Activated CD4-positive, CD25-positive, alpha-beta regulatory T cell treated with anti-CD3 and anti-CD28 coated beads, Interleukin-2, amount 50 U/mL, for 24 hours (primary cell): ENCODE measurements around the gene ENPP6.
"Not testable (repeated sequence)": the region's sequence is repeated elsewhere in the genome, so short reads cannot be mapped to it uniquely, and the experiment has no call there.

Source experiments
- ATAC-seq, 2 donors: fragments of 150-1000 bp; cut with Tn5 transposase; one replicate each; pipeline ENCODE4 v1.10.0; 2021; ENCODE audit warnings: mild to moderate bottlenecking in 1 of 2, moderate library complexity in 1 of 2

The ENPP6 gene

DNA sequence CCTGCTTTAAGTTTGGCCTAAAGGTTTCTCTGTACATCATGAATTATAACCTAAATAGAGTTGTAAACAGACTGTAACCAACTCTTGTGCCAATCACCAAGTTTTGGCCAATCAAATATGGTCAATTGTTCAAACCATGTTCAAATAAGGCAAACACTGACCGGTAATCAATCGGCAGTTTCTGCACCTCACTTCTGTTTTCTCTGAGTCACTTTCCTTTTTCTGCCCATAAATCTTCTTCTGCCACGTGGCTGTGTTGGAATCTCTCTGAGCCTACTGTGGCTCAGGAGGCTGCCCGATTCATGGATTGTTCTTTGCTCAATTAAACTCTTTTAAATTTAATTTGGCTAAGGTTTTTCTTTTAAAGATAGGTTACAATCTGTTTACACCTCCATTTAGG, 16.5 kb upstream of the ENPP6 start:
- no peak for ATAC-seq

DNA sequence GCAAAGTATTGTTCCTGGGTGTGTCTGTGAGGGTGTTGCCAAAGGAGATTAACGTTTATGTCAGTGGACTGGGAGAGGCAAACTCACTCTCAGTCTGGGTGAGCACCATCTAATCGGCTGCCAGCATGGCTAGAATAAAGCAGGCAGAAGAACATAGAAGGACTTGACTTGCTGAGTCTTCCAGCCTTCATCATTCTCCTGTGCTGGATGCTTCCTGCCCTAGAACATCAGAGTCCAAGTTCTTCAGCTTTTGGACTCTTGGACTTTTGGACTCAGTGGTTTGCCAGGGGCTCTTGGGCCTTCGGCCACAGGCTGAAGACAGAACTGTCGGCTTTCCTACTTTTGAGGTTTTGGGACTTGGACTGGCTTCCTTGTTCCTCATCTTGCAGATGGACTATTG, 15.3 kb upstream of the ENPP6 start:
- no peak for ATAC-seq

DNA sequence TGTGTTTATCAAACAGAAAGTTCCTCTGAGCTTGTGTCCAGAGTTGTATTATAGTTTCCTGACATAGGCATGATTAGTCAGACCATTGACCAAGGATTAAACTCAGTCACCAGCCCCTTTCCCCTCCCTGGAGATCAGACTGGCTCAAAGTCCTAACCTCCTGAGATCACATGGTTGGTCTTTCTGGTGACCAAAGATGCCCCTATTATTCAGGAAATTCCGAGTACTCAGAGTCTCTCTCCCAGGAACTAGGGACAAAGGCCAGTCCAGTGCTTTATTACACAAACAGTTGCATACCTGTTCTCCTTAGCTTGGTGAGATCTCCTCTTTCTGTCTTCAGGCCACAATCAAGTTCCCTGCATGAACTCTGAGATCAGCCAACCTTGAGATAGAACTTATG, 14.5 kb upstream of the ENPP6 start:
- no peak for ATAC-seq

DNA sequence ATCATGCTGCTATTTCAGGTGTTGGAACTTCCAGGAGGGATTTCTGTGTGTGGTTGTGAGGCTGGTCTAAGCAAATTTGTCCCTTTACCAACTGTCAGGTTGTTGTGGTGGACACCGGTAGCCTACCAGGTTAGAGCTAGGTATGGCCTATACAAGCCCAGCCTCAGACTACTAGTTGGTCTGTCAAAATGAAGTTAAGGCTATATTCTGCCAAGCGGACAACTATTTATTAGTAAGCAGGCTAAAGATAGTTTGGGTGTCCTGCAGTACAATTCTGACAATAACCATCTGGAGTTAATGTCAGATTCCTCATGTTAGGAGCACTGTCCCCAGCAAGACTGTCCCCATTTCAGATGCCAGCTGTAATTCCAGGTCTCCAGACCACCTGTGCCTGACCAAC, 13.9 kb upstream of the ENPP6 start:
- ATAC-seq = no peak

DNA sequence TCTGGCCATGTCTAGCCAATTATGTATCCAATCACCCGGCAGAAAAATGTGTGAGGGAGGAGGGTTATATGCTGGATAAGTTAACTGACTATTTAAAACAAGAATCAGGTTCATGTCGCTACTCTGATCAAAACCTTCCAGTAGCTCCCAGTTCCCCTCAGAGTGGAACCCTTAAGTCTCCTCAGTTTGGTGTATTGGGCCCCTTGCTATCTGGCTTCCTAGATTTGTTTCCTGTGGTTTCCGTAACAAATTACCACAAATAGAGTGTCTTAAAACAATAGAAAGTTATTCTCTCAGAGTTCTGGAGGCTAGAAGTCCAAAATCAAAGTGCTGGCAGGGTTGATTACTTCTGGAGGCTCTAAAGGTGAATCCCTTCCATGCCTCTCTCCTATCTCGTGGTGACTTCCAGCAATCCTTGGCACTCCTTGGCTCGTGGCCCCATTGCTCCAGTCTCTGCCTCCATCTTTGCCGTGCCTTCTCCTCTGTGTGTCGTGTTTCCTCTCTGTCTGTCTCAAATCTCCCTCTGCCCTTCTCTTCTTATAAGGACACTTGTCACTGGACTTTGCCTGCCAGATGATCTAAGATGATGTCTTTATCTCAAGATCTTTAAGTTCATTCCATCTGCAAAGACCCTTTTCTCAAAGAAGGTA, 10.5 kb upstream of the ENPP6 start:
- no peak for ATAC-seq

DNA sequence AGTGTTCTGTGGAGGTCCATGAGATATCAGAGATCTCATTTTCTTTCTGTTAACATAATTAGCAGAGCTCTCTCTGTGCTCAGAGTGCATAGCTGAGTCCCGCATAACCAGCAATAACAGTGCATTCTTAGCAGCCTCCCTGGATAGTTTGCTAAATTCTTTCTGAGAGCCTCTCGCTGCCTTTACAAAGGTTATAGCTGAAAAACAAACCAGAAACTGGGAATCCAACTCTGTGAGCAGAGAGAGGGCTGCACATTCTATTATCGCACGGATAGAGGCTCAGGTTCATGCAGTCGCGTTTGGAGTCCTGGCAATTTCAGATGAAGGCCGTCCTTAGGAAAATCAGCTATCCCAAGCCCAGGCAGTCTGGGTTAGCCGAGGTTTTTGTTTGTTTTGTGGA, 1.2 kb downstream of the ENPP6 start:
- ATAC-seq = no peak

DNA sequence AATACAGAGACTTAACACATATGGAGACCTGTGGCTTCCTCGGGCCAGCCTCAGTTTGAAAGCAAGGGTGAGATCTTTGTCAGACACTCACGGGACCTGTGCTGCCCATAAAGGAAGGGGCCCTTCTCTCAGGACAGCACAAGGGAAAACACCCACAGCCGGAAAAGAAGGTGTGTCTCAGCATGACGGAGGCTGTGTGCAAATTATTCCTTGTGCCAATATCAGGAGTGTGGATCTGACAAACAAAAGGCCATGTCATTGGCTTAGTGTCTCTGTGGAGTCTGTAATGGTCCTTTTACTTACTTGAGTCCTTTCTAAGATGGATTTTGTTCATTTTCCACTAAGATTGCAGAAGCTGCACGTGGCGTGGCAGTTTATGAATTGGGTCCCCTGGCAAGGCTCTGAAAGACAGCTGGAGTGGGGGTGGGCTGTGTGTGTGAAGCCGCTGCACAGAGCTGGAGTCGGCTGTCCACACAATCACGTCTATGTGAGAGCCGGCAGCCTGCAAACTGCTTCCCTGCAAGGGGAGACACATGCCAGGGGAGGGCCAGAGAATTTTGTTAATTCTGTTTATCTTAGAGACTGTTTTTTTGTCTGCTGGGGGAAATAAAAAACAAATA, 1.9 kb downstream of the ENPP6 start:
- no peak for ATAC-seq

DNA sequence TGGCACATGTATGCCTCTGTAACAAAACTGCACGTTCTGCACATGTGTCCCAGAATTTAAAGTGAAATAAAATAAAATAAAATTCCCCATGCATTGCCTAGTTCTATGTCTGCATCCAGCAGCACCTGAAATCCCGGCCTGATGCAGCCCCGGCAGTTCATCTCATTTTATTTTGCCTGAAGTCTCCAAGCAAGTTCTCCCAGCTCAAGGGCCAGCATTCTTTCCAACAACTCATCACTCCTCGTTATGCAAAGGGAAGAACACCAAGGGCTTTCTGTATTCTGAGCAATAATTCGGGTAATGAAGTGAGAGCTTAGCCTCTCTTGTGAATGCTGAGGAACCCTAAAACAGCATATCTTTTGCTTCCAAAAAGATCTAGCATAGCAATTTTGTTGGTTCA, 2.7 kb downstream of the ENPP6 start:
- no peak for ATAC-seq

DNA sequence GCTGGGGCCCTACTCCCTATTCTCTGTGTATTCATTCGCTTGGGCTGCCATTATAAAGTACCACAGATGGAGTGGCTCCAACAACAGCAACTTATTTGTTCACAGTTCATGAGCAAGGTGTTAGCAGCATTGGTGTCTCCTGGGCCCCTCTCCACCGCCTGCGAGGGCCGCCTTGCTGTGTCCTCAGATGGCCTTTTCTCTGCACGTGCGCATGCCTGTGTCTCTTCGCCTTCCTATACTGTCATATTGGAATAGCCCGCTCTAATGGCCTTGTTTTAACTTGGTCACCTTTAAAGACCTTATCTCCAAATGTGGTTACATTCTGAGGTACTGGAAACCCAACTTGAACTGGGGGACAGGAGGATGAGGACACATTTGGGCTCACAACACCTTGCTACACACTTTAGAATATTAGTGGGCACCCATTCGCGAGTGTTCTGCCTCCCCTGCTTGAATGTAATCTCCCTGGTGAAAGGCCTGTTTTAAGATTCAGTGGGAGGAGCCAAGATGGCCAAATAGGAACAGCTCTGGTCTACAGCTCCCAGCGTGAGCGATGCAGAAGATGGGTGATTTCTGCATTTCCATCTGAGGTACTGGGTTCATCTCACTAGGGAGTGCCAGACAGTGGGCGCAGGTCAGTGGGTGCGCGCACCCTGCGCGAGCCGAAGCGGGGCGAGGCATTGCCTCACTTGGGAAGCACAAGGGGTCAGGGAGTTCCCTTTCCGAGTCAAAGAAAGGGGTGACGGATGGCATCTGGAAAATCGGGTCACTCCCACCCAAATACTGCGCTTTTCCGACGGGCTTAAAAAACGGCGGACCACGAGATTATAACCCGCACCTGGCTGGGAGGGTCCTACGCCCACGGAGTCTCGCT, 9.7 kb downstream of the ENPP6 start:
- not testable (repeated sequence) for ATAC-seq

DNA sequence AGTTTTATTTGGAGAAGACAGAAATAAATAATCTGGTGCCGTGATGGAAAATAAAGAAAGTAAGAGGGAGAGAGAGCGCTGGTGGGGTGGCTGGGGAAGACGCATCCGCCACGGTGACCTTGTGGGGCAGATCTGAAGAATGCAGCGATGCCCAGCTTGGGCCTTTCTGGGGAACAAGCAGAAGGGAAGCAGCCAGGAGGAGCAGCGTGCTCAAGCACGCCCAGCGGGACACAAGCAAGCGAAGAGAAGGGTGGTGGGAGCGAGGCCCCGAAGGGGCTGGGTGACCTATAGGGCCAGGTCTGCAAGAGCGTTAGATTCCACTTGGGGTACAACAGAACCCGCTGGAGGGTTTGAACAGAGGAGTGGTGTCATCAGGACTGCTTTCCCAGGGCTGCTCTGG, 12.4 kb downstream of the ENPP6 start:
- no peak for ATAC-seq

DNA sequence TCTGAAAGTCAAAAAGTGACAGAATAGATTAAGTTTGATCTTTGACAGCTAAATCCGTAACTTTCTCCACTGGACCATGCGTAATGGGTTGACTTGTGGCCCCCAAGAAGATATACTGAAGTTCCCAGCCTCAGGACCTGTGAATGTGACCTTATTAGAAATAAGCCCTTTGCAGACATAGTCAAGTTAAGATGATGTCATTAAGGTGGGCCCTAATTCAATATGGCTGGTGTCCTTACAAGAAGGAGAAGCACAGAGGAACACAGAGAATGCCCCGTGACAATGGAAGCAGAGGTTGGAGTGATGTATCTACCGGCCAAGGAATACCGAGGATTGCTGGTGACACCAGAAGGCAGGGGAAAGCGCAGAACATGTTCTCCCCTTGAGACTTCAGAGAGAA, 14.4 kb downstream of the ENPP6 start:
- ATAC-seq = no peak

DNA sequence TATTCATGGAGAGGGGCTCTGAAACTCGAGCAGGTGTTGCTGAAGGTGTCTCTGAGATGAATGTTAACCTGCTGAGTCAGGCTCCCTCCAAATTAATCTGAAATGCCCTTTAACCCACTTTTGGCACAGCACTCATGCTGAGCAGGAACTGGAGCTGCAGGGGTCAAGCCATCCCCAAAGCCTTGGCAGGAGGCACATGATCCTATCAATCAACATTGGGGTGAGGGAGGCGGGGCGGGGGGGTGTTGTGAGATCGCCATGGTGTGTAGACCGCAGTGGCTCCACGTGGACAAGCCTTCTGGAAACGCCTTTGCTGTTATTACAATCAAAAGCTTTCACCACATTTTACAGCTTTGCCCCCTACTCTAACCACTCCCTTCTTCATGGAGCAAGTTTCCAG, 16.5 kb downstream of the ENPP6 start:
- ATAC-seq = no peak

DNA sequence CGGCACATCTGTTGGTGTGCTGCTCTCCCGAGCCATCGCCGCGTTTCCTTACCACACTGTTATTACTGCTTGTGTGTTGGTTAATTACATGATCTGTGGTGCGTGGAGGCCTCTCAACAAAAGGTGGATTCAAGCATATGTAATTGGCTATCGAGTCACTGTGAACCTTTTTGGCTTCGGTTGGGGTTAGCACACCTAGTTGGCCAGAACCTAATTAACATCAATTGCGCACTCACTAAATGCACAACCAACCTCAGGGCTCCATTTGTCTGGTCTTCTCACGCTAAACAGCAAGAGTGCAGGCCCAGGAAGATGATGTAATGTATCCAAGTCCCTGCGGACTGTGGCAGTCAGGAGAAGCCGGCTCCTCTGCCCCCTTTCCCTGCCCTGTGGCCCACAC, 17.4 kb downstream of the ENPP6 start:
- ATAC-seq = no peak

DNA sequence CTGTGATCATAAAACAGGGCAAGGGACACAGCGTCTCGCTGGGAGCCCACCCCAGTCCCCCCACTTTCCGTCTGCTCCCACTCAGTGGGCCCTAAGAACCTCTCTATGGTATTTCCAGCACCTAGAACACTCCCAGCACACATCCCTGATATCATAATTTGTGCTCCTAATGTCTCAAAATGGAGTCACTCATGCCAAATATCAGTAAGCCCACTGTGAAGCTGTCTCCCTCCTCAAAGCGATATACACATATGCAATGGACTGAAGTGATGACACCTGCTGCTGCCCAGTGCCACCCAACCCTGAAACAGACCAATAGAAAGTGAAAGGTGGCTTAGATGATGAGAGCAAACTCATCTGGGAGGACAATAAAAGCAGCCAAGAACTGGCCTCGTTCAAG, 17.9 kb downstream of the ENPP6 start:
- ATAC-seq = no peak

DNA sequence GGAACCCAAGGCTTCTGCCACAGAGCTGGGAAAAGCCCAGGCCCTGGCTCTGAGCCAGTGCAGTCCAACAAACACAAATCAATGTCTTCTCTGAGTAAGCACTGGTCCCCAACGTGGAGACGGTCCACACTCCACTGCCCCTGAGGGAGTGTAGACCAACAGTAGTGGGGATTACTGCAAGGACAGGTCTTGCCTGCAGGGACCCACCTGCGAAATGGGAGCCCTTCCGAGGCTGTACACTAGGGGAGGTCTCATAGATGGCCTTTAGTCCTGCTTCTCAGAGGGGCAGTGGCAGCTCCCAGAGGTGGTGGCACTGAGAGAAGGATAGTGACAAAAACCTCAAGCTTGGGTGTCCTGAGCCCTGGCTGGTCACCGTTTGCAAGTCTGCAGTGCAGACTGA, 19.5 kb downstream of the ENPP6 start:
- ATAC-seq = no peak

DNA sequence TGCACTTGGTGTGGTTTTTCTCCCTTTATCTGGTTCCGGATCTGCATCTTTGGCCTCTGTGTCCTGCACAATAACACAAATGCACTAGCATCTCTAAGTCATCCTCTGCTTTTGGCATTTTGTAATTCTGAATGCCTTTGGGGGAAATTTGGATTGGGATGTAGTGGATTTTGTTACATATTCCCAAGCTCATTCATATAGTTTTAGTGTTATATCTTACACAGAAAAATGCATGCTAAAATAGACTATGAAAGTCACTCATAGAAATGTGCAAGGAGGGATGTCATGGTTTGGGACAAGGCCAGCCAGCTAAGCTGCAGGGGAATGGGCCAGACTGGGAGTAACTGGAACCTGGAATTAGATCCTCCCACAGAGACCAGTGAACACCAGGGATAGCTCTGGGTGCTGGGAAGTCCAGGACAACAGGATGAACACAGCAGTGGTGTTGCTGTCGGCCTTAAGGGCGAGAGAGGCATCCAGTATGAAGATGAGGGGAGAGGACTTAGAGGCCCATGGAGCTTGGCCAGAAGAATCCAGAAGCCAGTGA, 20.1 kb downstream of the ENPP6 start:
- no peak for ATAC-seq

DNA sequence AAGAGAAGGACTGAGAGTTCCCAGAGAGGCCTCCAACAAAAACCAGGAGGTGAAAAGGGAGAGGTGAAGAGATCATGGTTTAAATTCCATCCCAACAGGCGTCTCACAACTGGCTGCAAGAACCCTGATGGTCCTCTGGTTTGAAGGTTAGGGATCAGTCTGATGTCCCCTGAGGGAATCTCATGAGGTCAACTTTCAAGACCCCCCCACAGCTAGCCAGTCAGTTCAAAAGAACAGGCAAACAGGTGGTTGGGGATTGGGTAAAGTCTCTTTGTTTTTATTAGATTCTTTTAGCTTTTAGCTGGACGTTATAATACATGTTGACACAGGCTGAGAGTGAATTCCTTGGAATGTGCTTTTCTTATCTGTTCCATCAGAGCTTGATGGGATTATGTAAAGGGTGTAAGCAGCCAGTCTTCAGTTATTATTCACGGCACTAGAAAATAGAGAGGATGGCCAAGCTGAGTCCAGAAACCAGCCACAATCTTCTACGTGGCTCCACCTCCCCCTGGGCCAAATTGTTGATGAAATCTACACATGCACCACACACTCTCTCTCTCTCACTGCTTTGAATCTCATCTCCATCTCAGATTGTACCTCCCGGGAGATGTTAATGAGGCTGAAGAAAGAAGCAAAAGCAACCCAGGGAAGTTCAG, 20.8 kb downstream of the ENPP6 start:
- no peak for ATAC-seq

DNA sequence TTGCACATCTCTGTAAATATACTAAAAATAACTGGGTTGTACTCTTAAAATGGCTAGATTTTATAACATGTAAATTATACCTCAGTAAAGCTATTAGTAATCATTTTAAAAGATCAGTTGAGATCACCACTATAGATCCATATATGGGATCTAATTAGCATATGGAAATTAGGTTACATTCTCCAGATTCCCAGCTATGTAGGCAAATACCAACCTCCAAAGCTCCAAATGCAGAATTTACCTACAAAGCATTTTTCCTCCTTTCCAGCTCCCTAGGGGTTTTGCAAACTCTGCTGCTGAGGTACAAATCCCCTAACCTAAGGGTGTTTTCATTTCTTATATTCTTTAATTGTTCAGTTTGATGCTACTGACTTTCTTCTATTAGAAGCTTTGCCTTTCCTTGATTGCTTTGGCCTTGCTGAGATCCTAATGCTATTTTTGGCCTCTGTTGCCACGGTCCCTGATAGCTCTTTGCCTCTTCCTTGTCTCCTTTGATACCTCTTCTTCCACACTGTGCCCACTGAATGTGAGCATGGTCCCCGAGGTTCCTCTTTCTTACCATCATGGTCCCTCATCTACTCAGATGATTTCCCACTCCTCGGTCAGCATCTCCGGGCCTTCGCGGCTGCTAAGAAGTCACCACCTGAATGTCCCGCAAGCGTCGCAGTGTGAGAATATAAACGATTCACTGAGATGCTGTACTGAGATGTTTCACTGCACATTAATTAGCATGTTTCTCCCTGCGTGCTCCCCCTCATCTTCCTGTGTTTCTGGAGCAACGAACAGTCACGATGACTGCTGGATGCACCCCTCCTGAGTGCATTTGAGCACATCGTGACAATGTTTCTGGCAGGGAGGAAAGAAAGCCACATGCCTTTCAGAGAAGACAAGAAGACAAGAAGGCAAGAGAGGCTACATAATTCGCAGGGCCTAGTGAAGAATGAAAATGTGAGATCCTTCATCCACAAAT, 23.8 kb downstream of the ENPP6 start:
- ATAC-seq = no peak

DNA sequence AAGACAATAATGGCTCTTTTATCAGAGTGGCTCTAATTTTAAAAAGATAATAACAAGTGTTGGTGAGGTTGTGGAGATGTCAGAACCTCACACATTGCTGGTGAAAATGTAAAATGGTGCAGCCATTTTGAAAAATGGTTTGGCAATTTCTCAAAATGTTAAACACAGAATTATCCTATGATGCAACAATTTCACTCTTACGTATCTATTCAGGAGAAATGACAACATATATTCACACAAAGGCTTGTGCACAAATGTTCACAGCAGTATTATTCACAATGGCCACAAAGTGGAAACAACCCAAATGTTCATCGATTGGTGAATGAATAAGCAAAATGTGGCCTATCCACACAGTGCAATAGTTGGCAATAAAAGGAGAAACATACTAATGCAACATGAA, 24.7 kb downstream of the ENPP6 start:
- no peak for ATAC-seq

DNA sequence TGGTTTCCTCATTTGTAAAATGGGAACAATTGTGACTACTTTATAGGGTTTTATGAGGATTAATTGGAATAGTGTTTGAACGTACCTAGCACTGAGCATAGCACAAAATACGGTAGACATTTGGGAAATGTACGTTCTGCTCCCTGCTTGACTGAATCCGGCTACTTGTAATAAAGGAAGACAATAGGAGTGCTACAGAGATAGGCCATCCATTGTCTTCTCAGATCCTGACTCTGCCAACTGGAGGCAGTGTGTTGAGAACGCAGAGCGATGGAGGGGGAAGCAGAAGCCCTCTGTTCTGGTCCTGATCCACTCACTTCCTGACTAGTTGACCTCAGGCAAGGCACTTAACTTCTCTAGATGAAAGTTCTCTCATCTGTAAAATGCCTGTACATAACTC, 26.4 kb downstream of the ENPP6 start:
- no peak for ATAC-seq

DNA sequence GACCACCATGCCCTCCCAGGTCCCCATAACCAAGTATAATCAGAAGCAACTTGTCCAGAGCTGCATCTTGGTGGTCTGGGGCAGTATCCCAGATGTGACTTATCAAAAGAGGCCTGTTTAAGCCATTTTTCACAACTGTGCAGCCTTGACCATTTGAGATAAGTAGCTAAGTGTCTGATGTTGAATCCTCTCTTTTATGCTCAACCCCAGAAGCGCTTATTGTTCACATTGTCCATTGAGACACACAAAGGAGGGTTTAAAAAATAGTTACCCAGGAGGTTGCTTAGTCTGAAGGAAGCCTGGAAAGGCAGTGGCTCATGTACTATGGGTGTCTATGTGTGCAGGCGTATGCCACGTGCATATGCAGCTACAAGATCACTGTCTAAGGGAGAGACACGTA, 27.0 kb downstream of the ENPP6 start:
- ATAC-seq = no peak

DNA sequence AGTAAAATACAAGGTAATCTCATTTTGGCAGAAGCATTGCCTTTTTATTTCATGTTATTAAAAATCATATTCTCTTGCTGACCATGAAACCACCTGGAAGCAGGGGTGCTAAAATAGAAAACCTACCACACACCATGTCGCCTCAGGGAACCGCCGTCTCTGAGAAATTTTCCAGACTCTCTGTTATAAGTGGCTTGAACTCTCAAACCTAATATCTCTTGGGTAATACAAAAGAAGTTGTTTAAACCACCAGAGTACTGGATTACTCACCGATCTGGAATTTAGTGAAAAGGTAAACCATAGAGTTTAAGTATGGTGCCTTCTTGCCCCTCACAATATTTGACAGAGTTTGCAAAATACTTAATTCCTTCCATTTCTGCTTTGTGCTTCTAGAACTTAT, 27.7 kb downstream of the ENPP6 start:
- ATAC-seq = no peak
